ENCODE data around the gene TMEM117. TPM values are rescaled to one million over a fixed set of nuclear protein-coding genes. Genes with fewer than 3 reads are reported as not detected.

The TMEM117 gene
- total and polyA plus RNA-seq, 8 donors: 1.8 to 6.1 (median 4.0) TPM

GRCh38 chr12:43898474-43898873 lies 62.6 kb downstream of the TMEM117 start:
- intact Hi-C loops (cut with DNase I): no loop called here
- Histone ChIP-seq H3K4me3 (no peak overlapping the region), H3K9me3 (no peaks in the 10 kb centered on the region), H3K4me1 (no peaks in the 10 kb centered on the region), H3K27ac (no peak overlapping the region), H3K36me3 (no peaks in the 10 kb centered on the region), H3K27me3 (no peaks in the 10 kb centered on the region)
- ATAC-seq: no peak
- no peak for FAIRE-seq
- 91% methylated on average over 3 of the region's 3 CpGs for WGBS, 2 donors
- no peak for TF ChIP-seq CTCF (IDR thresholded peaks at IDR 0.05)
- DNase-seq: no peak

- ATAC-seq (no peak), DNase-seq (no peak), FAIRE-seq (no peak)
- Histone ChIP-seq H3K4me3 (no peak overlapping the region), H3K36me3 (no peaks in the 10 kb centered on the region), H3K27me3 (no peaks in the 10 kb centered on the region), H3K4me1 (no peaks in the 10 kb centered on the region), H3K27ac (no peak overlapping the region), H3K9me3 (no peaks in the 10 kb centered on the region)
- no peak for TF ChIP-seq CTCF (IDR thresholded peaks at IDR 0.05)
- intact Hi-C loops (cut with DNase I): no loop called here
Observed at GRCh38 chr12:43899574-43899973, 63.7 kb downstream of the TMEM117 start.

- Histone ChIP-seq H3K9me3 (no peaks in the 10 kb centered on the region), H3K4me3 (no peak overlapping the region), H3K4me1 (no peaks in the 10 kb centered on the region), H3K36me3 (no peaks in the 10 kb centered on the region), H3K27ac (no peak overlapping the region), H3K27me3 (no peaks in the 10 kb centered on the region)
- intact Hi-C loops (cut with DNase I): no loop called here
- TF ChIP-seq CTCF (IDR thresholded peaks at IDR 0.05): no peak
- no peak for ATAC-seq
- DNase-seq: no peak
- FAIRE-seq: no peak
Observed at GRCh38 chr12:43903686-43904085, 67.8 kb downstream of the TMEM117 start.

GRCh38 chr12:43912859-43913258 lies 77.0 kb downstream of the TMEM117 start:
- Histone ChIP-seq H3K9me3 (no peaks in the 10 kb centered on the region), H3K4me3 (no peak overlapping the region), H3K27ac (no peak overlapping the region), H3K4me1 (no peaks in the 10 kb centered on the region), H3K36me3 (no peaks in the 10 kb centered on the region), H3K27me3 (no peaks in the 10 kb centered on the region)
- DNase-seq: no peak
- ATAC-seq: no peak
- intact Hi-C loops (cut with DNase I): no loop called here
- WGBS, 2 donors: 0% methylated on average over 1 of the region's 1 CpG
- no peak for TF ChIP-seq CTCF (IDR thresholded peaks at IDR 0.05)
- FAIRE-seq: no peak

GRCh38 chr12:43914391-43914790 lies 78.5 kb downstream of the TMEM117 start:
- FAIRE-seq: no peak
- no peaks in the 10 kb centered on the region for H3K4me1 ChIP-seq

More at GRCh38 chr12:43914391-43914790, 78.5 kb downstream of the TMEM117 start:
- Histone ChIP-seq H3K4me3 (no peak overlapping the region), H3K36me3 (no peaks in the 10 kb centered on the region), H3K27me3 (no peaks in the 10 kb centered on the region), H3K27ac (no peak overlapping the region), H3K9me3 (no peaks in the 10 kb centered on the region)
- intact Hi-C loops (cut with DNase I): no loop called here
- TF ChIP-seq CTCF (IDR thresholded peaks at IDR 0.05): no peak
- 61 to 70% methylated on average over 4 of the region's 4 CpGs for WGBS, 2 donors
- ATAC-seq: no peak
- no peak for DNase-seq

Measured in pancreas (tissue), 10 donors.